Central memory CD8-positive, alpha-beta T cell (primary cell): ENCODE data around the gene ABCG8.

Source experiments
- ATAC-seq: fragments of 150-1000 bp; cut with Tn5 transposase; replicated peaks from 2 replicates; pipeline ENCODE4 v1.10.0; 2022; ENCODE audit warnings: mild to moderate bottlenecking, moderate FRiP score, moderate number of reproducible peaks; ENCODE audit not compliant: poor library complexity, severe bottlenecking; ENCODE audit errors: extremely low read depth
- DNase-seq, 2 donors: peaks; one replicate each; pipeline ENCODE4 v3.0.0; 2021; ENCODE audit warnings: low spot score in 2 of 2
- H3K27ac Mint-ChIP-seq: one replicate; pipeline ENCODE4 v1.8.0; 2022; ENCODE audit warnings: low read depth, mild to moderate bottlenecking, moderate library complexity, mixed read lengths
- H3K27me3 Mint-ChIP-seq: one replicate; pipeline ENCODE4 v1.8.0; 2022; ENCODE audit warnings: mixed read lengths
- H3K36me3 Mint-ChIP-seq: one replicate; pipeline ENCODE4 v1.8.0; 2022; ENCODE audit warnings: mild to moderate bottlenecking, moderate library complexity, mixed read lengths; ENCODE audit not compliant: insufficient read depth
- H3K4me1 Mint-ChIP-seq: one replicate; pipeline ENCODE4 v1.8.0; 2022; ENCODE audit warnings: mixed read lengths
- H3K4me3 Mint-ChIP-seq: one replicate; pipeline ENCODE4 v1.8.0; 2022; ENCODE audit warnings: mild to moderate bottlenecking, moderate library complexity, mixed read lengths
- H3K9me3 Mint-ChIP-seq: one replicate; pipeline ENCODE4 v1.8.0; 2022; ENCODE audit warnings: mixed read lengths

The ABCG8 gene

DNA sequence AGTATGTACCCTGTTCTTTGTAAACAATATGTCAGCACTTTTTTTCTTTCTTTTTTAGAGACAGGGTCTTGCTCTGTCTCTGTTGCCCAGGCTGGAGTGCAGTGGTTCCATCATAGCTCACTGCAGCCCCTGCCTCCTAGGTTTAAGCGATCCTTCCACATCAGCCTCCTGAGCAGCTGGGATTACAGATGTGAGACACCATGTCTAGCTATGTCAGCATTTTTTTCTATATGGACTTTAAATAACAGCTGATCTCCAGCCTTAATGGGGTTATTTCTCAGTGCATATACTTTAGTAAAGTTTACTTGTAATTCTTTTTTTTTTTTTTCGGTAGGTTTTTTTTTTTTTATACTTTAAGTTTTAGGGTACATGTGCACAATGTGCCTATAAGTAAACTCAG lies 26.8 kb upstream of the ABCG8 start:
- Mint-ChIP-seq H3K9me3 (no peaks in the 10 kb centered on the region), H3K4me1 (no peaks in the 10 kb centered on the region), H3K27me3 (no peaks in the 10 kb centered on the region), H3K36me3 (peaks cover 1% of the 10 kb centered on the region), H3K4me3 (no peak overlapping the region), H3K27ac (no peak overlapping the region)
- no peak for DNase-seq
- no peak for ATAC-seq

DNA sequence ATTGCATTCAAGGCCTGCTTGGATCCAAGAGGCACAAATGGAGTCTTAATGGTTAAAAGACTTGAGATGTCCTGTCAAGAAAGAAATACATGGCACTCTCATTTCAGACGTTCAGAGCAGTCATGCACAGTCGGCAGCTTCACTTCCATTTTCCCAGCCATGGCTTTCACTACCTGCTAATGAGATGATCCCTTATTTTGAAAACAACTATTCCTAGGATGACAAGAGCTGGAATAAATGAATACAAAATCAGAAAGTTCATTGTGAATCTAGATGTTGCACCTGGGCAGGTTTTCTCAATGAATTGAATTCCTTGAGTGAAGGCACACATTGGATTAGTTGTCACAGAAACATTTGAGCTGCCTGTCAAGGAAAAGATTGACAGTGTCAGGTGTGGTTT lies 25.8 kb upstream of the ABCG8 start:
- H3K4me1 Mint-ChIP-seq = no peaks in the 10 kb centered on the region
- no peak overlapping the region for H3K4me3 Mint-ChIP-seq
- no peaks in the 10 kb centered on the region for H3K36me3 Mint-ChIP-seq
- no peaks in the 10 kb centered on the region for H3K27me3 Mint-ChIP-seq
- ATAC-seq (no peak), DNase-seq (no peak)
- H3K9me3 Mint-ChIP-seq = no peaks in the 10 kb centered on the region
- H3K27ac Mint-ChIP-seq = no peak overlapping the region

DNA sequence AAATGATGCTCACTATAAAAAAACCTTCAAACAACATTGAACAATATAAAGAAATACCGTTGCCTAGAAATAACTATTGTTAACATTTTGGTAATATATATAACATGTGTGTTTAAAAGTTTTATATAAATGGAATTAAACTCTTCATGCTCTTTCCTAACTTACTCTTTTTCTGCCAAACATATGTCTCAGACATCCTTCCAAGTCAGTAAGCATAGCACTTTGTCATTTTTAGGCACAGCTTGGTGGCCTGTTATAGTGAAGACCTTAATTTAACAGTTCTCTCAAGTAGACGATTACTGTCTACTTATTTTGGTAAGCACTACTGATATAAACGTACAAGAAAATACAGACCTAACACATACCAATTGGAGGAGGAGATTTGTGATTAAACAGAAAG lies 24.1 kb upstream of the ABCG8 start:
- Mint-ChIP-seq H3K36me3 (no peaks in the 10 kb centered on the region), H3K27ac (no peak overlapping the region), H3K9me3 (no peaks in the 10 kb centered on the region), H3K4me3 (no peak overlapping the region), H3K4me1 (no peaks in the 10 kb centered on the region), H3K27me3 (no peaks in the 10 kb centered on the region)
- ATAC-seq (no peak), DNase-seq (no peak)

GRCh38 chr2:43818761-43819160 lies 20.0 kb upstream of the ABCG8 start:
- no peak overlapping the region for H3K27ac Mint-ChIP-seq
- H3K36me3 Mint-ChIP-seq = no peaks in the 10 kb centered on the region
- H3K4me1 Mint-ChIP-seq = no peaks in the 10 kb centered on the region
- no peak overlapping the region for H3K4me3 Mint-ChIP-seq
- ATAC-seq = no peak
- no peaks in the 10 kb centered on the region for H3K9me3 Mint-ChIP-seq
- DNase-seq = no peak
- H3K27me3 Mint-ChIP-seq = peaks cover 31% of the 10 kb centered on the region

DNA sequence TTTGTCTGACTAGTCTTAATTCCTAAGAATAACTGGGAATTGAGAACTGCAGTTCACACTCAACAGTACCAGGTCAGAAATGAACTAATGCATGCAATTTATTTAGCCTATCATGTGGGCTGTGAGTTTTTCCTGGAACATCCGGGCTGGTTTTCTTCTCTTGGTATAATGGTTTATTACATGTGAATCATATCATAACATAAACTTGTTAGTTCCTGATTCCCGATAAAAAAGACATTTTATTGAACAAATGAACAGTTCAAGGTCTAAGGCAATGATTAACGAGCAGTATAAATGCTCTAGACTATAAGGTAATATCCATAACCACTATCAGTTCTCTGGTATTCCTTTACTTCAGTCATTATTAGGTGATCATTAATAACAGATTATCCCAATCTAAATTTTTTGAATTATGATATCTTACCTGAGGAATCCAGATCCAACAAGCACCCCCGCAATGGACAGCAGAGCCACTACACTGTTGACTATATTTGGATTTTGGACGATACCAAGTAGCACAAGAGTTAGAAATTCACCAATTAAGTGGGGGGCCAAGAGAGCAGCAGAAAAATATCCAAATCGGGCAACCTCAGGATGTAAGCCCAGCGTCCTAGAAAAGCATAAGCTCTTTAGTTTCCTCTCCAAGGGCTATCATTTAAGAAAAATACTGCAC lies 19.1 kb upstream of the ABCG8 start:
- peaks cover 40% of the 10 kb centered on the region for H3K27me3 Mint-ChIP-seq
- no peak for ATAC-seq

DNA sequence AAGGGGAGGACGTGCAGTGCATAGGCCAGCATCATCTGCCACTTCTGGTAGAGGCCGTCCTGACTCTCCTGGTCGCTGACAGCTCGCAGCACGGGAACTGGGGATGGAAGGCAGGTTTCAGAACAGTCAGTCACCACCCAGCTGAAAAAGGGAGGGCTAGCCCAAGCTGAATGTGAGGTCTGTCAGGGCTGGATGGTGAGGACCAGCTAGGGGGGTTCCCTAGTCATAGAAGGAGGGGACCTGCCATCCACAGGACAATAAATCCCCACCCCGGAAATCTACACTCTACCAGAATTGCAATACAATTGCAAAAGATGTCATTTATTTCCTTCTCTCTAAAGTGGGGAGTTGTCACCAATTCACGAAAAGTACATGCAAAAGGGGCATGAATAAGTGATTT lies 15.9 kb upstream of the ABCG8 start:
- ATAC-seq = no peak

More for the DNA sequence above, 19.1 kb upstream of the ABCG8 start:
- Mint-ChIP-seq H3K36me3 (no peaks in the 10 kb centered on the region), H3K4me1 (no peaks in the 10 kb centered on the region), H3K4me3 (no peak overlapping the region), H3K9me3 (no peaks in the 10 kb centered on the region), H3K27ac (no peak overlapping the region)
- DNase-seq = no peak

DNA sequence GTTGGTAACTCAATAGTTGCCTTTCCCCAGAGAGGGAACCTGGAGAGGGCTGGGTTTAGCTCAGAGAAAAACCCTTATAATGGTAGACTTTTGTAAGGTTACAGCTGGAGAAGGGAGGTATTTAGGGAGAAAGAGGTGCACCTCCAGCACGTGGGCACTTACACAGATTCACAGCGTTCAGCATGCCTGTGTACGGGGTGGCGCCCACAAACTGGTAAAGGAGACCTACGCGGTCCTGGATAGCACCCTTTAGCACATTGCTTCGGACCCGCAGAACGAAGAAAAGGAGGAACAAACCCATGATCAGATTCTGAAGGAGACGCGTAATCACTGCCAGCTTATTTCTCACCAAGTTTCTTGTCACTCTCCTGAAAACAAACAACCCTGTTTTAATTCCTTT lies 15.0 kb upstream of the ABCG8 start:
- H3K4me1 Mint-ChIP-seq = no peaks in the 10 kb centered on the region
- DNase-seq = no peak
- H3K9me3 Mint-ChIP-seq = no peaks in the 10 kb centered on the region
- no peak overlapping the region for H3K4me3 Mint-ChIP-seq
- H3K27me3 Mint-ChIP-seq = peaks cover 51% of the 10 kb centered on the region
- no peak overlapping the region for H3K27ac Mint-ChIP-seq
- no peaks in the 10 kb centered on the region for H3K36me3 Mint-ChIP-seq
- no peak for ATAC-seq

More for the DNA sequence above, 15.9 kb upstream of the ABCG8 start:
- Mint-ChIP-seq H3K4me3 (no peak overlapping the region), H3K9me3 (no peaks in the 10 kb centered on the region), H3K27ac (no peak overlapping the region), H3K36me3 (no peaks in the 10 kb centered on the region), H3K27me3 (peaks cover 46% of the 10 kb centered on the region), H3K4me1 (no peaks in the 10 kb centered on the region)
- DNase-seq = no peak

- H3K9me3 Mint-ChIP-seq = no peaks in the 10 kb centered on the region
- H3K36me3 Mint-ChIP-seq = no peaks in the 10 kb centered on the region
- no peaks in the 10 kb centered on the region for H3K4me1 Mint-ChIP-seq
- ATAC-seq (no peak), DNase-seq (no peak)
- H3K27me3 Mint-ChIP-seq = peaks cover 58% of the 10 kb centered on the region
- H3K27ac Mint-ChIP-seq = no peak overlapping the region
- no peak overlapping the region for H3K4me3 Mint-ChIP-seq
Measured at GRCh38 chr2:43824512-43824911, 14.3 kb upstream of the ABCG8 start.

- DNase-seq (no peak), ATAC-seq (no peak)
- no peak overlapping the region for H3K4me3 Mint-ChIP-seq
Measured at GRCh38 chr2:43824951-43825493, 13.7 kb upstream of the ABCG8 start.

DNA sequence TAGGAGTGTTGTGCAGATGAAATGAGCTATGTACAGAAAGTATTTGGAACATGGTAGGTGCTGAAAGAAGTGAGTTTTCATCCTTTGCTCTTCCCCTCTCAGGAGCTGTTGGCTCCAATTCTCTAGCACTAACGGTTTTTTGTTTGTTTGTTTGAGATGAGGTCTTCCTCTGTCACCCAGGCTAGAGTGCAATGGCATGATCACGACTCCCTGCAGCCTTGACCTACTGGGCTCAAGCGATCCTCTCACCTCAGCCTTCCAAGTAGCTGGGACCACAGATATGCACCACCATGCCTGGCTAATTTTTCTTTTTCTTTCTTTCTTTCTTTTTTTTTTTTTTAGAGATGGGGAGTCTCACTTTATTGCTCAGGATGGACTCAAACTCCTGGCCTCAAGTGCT lies 12.9 kb upstream of the ABCG8 start:
- Mint-ChIP-seq H3K36me3 (no peaks in the 10 kb centered on the region), H3K9me3 (no peaks in the 10 kb centered on the region), H3K4me1 (no peaks in the 10 kb centered on the region), H3K4me3 (no peak overlapping the region), H3K27ac (no peak overlapping the region), H3K27me3 (peaks cover 66% of the 10 kb centered on the region)
- no peak for DNase-seq
- ATAC-seq = no peak

More at GRCh38 chr2:43824951-43825493, 13.7 kb upstream of the ABCG8 start:
- H3K4me1 Mint-ChIP-seq = no peaks in the 10 kb centered on the region
- peaks cover 63% of the 10 kb centered on the region for H3K27me3 Mint-ChIP-seq
- no peaks in the 10 kb centered on the region for H3K36me3 Mint-ChIP-seq
- no peak overlapping the region for H3K27ac Mint-ChIP-seq
- H3K9me3 Mint-ChIP-seq = no peaks in the 10 kb centered on the region

DNA sequence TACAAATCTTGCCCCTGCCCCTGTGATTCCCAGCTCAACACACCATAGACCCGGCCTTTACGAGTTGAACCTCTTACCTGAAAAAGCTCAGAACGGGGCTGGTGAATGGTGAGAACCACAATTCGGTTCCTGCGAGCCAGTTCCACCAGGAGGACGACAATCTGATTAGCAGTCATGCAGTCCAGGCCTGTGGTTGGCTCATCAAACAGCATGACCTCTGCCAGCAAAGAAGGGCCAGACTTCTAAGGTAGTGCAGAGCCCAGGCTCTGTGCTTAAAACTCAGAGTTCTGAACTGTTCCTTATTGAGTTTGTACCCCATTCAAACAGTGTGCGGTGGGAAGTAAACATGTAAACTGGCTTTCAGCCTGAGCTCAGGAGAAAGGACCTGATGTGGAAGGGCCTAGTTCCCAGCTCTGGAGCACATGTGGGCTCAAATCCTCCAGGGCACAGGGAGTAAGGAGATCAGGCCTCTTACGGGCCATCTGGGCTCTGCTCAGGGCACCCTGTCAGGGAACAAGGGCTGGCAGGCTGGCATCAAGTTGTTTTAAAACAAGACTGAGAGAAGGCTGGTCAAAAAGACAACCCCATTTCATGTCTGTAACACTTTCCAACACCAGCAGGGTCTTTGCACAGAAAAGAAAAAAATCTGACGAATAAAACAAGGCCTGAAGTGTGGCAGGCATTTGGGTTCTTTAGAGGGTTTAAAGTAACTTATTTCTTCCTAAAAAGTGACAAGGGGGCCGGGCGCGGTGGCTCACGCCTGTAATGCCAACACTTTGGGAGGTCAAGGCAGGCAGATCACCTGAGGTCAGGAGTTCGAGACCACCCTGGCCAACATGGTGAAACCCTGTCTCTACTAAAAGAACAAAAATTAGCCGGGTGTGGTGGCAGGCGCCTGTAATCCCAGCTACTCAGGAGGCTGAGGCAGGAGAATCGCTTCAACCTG lies 12.2 kb upstream of the ABCG8 start:
- Mint-ChIP-seq H3K4me1 (peaks cover 4% of the 10 kb centered on the region), H3K4me3 (no peak overlapping the region), H3K27me3 (peaks cover 66% of the 10 kb centered on the region), H3K36me3 (peaks cover 2% of the 10 kb centered on the region), H3K9me3 (no peaks in the 10 kb centered on the region), H3K27ac (no peak overlapping the region)
- ATAC-seq = no peak
- DNase-seq = no peak

- Mint-ChIP-seq H3K4me1 (peaks cover 6% of the 10 kb centered on the region), H3K27me3 (peaks cover 41% of the 10 kb centered on the region), H3K9me3 (no peaks in the 10 kb centered on the region), H3K27ac (no peak overlapping the region), H3K36me3 (peaks cover 2% of the 10 kb centered on the region), H3K4me3 (no peak overlapping the region)
- DNase-seq (no peak), ATAC-seq (no peak)
Measured at GRCh38 chr2:43831543-43832294, 7.1 kb upstream of the ABCG8 start.
